Endodermal cell (in vitro differentiated cells): ENCODE measurements around the gene MBTPS1. TPM values are rescaled to one million over a fixed set of nuclear protein-coding genes. Genes with fewer than 3 reads are reported as not detected.

ENCODE experiments used
- DNase-seq: peaks from one replicate; pipeline ENCODE4 v3.0.0-alpha.2; 2017
- H3K27ac ChIP-seq: 2 replicates; pipeline ENCODE4 v1.5.1; 2013; ENCODE audit warnings: mild to moderate bottlenecking, low read depth, low read length, moderate library complexity
- H3K27me3 ChIP-seq: 2 replicates; pipeline ENCODE4 v1.6.1; 2013; ENCODE audit warnings: mild to moderate bottlenecking, low read length, moderate library complexity; ENCODE audit not compliant: insufficient read depth, control insufficient read depth, poor library complexity, severe bottlenecking
- H3K36me3 ChIP-seq: 2 replicates; pipeline ENCODE4 v1.7.0; 2013; ENCODE audit warnings: mild to moderate bottlenecking, low read length, moderate library complexity; ENCODE audit not compliant: control insufficient read depth, insufficient read depth
- H3K4me1 ChIP-seq: one replicate; pipeline ENCODE4 v1.7.0; 2013; ENCODE audit warnings: low read length; ENCODE audit not compliant: control insufficient read depth, insufficient read depth
- H3K4me3 ChIP-seq: 2 replicates; pipeline ENCODE4 v1.5.1; 2013; ENCODE audit warnings: mild to moderate bottlenecking, low read length, moderate library complexity
- H3K9ac ChIP-seq: 2 replicates; pipeline ENCODE4 v1.6.1; 2013; ENCODE audit warnings: mild to moderate bottlenecking, low read length, moderate library complexity; ENCODE audit not compliant: poor library complexity, severe bottlenecking; ENCODE audit errors: extremely low read depth
- H3K9me3 ChIP-seq: 2 replicates; pipeline ENCODE4 v1.6.1; 2013; ENCODE audit warnings: mild to moderate bottlenecking, low read length, moderate library complexity; ENCODE audit not compliant: control insufficient read depth
- H3K27ac Mint-ChIP-seq: 2 replicates; pipeline ENCODE4 v1.8.0; 2020; ENCODE audit warnings: mixed read lengths
- H3K27me3 Mint-ChIP-seq: 2 replicates; pipeline ENCODE4 v1.8.0; 2021; ENCODE audit warnings: mild to moderate bottlenecking, mixed read lengths; ENCODE audit not compliant: insufficient read depth
- H3K36me3 Mint-ChIP-seq: 2 replicates; pipeline ENCODE4 v1.8.0; 2020; ENCODE audit warnings: low read depth, mixed read lengths
- H3K4me1 Mint-ChIP-seq: 2 replicates; pipeline ENCODE4 v1.8.0; 2020; ENCODE audit warnings: mixed read lengths
- H3K4me3 Mint-ChIP-seq: 2 replicates; pipeline ENCODE4 v1.8.0; 2020; ENCODE audit warnings: mild to moderate bottlenecking, moderate library complexity, mixed read lengths
- H3K9me3 Mint-ChIP-seq: 2 replicates; pipeline ENCODE4 v1.8.0; 2020; ENCODE audit warnings: mild to moderate bottlenecking, mixed read lengths
- WGBS, 2 experiments: methylation state at CpG; one replicate each; pipeline versions ENCODE4 v1.1.5 to v1.1.7; 2013; ENCODE audit warnings: missing lambda C conversion rate in 2 of 2, mixed read lengths in 1 of 2; ENCODE audit not compliant: insufficient coverage in 1 of 2, insufficient read length in 1 of 2; 5-methylcytosine and 5-hydroxymethylcytosine counted together
- total RNA-seq, 2 donors: library from RNA; stranded (reverse); fragmentation: NEBNext Ultra II Directional in 1 of 2; extraction: Animal tissue kit (Norgen Biotek cat#: 25700) in 1 of 2; gene quantifications; 2 replicates in 1 of 2; 3 replicates in 1 of 2; pipeline ENCODE4 v1.2.1, GENCODE V29; 2021
- TF ChIP-seq, protein P1 (sequence below): fragments of 200-600 bp; sonication (generic); conservative IDR thresholded peaks from 2 replicates; pipeline ENCODE4 v1.5.0; 2021; ENCODE audit warnings: antibody characterized with exemption, mild to moderate bottlenecking

Gene MBTPS1
- total RNA-seq, 2 donors from 2014 or later = 59.7 to 62.9 TPM

- Histone ChIP-seq H3K4me3 (no peak overlapping the region), H3K9ac (no peak overlapping the region), H3K27ac (no peak overlapping the region), H3K36me3 (peaks cover 7% of the 10 kb centered on the region), H3K9me3 (no peaks in the 10 kb centered on the region), H3K27me3 (no peaks in the 10 kb centered on the region), H3K4me1 (no peaks in the 10 kb centered on the region)
- H3K4me3 Mint-ChIP-seq = no peak overlapping the region
- 75 to 78% methylated on average over 2 to 3 of the region's 3 CpGs for WGBS, 2 experiments
- H3K27me3 Mint-ChIP-seq = no peaks in the 10 kb centered on the region
- peaks cover 12% of the 10 kb centered on the region for H3K36me3 Mint-ChIP-seq
- peak overlapping the region; percentile 52 for H3K27ac Mint-ChIP-seq
- TF ChIP-seq, protein P1, sequence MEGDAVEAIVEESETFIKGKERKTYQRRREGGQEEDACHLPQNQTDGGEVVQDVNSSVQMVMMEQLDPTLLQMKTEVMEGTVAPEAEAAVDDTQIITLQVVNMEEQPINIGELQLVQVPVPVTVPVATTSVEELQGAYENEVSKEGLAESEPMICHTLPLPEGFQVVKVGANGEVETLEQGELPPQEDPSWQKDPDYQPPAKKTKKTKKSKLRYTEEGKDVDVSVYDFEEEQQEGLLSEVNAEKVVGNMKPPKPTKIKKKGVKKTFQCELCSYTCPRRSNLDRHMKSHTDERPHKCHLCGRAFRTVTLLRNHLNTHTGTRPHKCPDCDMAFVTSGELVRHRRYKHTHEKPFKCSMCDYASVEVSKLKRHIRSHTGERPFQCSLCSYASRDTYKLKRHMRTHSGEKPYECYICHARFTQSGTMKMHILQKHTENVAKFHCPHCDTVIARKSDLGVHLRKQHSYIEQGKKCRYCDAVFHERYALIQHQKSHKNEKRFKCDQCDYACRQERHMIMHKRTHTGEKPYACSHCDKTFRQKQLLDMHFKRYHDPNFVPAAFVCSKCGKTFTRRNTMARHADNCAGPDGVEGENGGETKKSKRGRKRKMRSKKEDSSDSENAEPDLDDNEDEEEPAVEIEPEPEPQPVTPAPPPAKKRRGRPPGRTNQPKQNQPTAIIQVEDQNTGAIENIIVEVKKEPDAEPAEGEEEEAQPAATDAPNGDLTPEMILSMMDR = no peak
- DNase-seq = no peak
- peaks cover 10% of the 10 kb centered on the region for H3K4me1 Mint-ChIP-seq
- H3K9me3 Mint-ChIP-seq = no peaks in the 10 kb centered on the region
Measured at GRCh38 chr16:84110527-84110926, 6.2 kb downstream of the MBTPS1 start.

GRCh38 chr16:84109598-84110335 lies 7.0 kb downstream of the MBTPS1 start:
- WGBS, 2 experiments = 86 to 95% methylated on average over 5 to 6 of the region's 6 CpGs
- Mint-ChIP-seq H3K27me3 (no peaks in the 10 kb centered on the region), H3K4me3 (no peak overlapping the region), H3K9me3 (no peaks in the 10 kb centered on the region), H3K4me1 (peaks cover 6% of the 10 kb centered on the region), H3K27ac (no peak overlapping the region), H3K36me3 (peaks cover 10% of the 10 kb centered on the region)
- Histone ChIP-seq H3K36me3 (peaks cover 7% of the 10 kb centered on the region), H3K4me3 (no peak overlapping the region), H3K27ac (no peak overlapping the region), H3K9ac (no peak overlapping the region), H3K9me3 (no peaks in the 10 kb centered on the region), H3K27me3 (no peaks in the 10 kb centered on the region), H3K4me1 (no peaks in the 10 kb centered on the region)
- TF ChIP-seq, protein P1 = no peak
- DNase-seq = no peak

DNA sequence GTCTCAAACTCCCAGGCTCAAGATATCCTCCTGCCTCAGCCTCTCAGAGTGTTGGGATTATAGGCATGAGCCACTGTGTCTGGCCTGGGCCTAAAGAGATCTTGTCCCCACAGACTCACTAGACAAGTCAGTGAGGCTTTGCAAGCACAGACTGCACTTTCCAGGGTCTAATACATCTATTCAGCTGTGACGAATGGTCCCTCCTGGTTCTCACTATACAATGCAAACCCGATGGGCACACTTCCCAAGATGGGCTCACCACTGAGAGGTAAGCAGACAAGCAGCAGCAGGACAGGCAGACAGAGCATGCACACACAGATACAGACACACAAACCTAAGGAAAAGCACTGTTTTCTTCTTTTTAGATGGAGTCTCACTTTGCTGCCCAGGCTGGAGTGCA lies 8.8 kb downstream of the MBTPS1 start:
- no peak overlapping the region for H3K4me3 ChIP-seq
- peaks cover 7% of the 10 kb centered on the region for H3K36me3 ChIP-seq
- H3K27me3 Mint-ChIP-seq = no peaks in the 10 kb centered on the region
- H3K36me3 Mint-ChIP-seq = peaks cover 8% of the 10 kb centered on the region
- TF ChIP-seq, protein P1 = no peak
- 92 to 95% methylated on average over 2 of the region's 2 CpGs for WGBS, 2 experiments
- no peak overlapping the region for H3K4me3 Mint-ChIP-seq
- H3K4me1 ChIP-seq = no peaks in the 10 kb centered on the region
- H3K27ac Mint-ChIP-seq = no peak overlapping the region
- no peak overlapping the region for H3K27ac ChIP-seq
- no peaks in the 10 kb centered on the region for H3K9me3 ChIP-seq
- no peak overlapping the region for H3K9ac ChIP-seq
- DNase-seq = no peak
- H3K27me3 ChIP-seq = no peaks in the 10 kb centered on the region
- no peaks in the 10 kb centered on the region for H3K9me3 Mint-ChIP-seq
- peaks cover 6% of the 10 kb centered on the region for H3K4me1 Mint-ChIP-seq
